ENCODE results near the gene STOX2.

Gene STOX2

DNA sequence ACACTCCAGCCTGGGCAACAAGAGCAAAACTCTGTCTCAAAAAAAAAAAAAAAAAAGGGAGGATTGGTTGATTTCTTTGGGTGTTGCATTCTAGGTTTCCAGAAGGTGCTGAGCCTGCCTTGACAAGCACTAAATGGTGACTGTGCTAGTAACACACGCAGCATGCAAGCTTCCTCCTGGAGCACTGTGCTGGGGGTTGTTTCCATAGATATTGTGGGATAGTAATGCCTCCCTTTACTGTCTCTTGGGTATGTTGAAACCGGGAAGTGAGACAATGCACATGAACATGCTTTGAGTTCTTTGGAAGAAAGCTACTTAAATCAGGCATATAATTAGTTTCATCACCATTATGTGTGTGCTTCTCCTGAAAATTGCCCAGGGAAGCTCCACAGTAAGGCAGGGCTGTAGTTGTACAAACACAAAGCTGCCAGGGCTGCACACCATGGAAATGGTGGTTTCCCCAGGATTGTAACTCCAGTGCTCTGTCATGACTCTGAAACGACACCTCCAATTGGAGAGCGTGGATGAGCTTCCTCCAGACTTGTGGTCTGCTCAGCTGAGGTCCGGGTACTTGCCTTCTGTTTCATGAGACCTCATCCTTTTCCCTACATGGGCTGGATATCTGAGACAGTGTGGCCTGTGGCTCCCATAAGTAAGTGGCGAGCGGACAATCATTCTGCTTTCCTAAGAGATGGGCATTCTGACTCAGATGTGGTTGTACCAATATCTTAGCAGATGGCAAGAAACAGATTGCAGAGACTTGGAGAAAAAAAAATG, 31.5 kb upstream of the STOX2 start:
- Histone ChIP-seq H3K27me3 (ENCODE audit: low read depth, low read length) (no peaks in the 10 kb centered on the region), H3K9ac (ENCODE audit: low read length) (no peak overlapping the region), H3K4me2 (ENCODE audit: low read length) (no peak overlapping the region), H3K4me1 (ENCODE audit: low read length) (no peaks in the 10 kb centered on the region), H3K36me3 (replicated peaks; ENCODE audit: low read depth, low read length) (no peaks in the 10 kb centered on the region), H3K4me3 (ENCODE audit: low read length) (no peak overlapping the region), H3K79me2 (ENCODE audit: low read length) (no peaks in the 10 kb centered on the region), H3K27ac (ENCODE audit: low read length) (no peak overlapping the region), H4K20me1 (ENCODE audit: insufficient read depth, low read length) (no peaks in the 10 kb centered on the region), H3K9me3 (ENCODE audit: insufficient read depth, low read length) (no peaks in the 10 kb centered on the region), H2AFZ (ENCODE audit: low read depth, low read length) (no peak overlapping the region)
- TF ChIP-seq EZH2phosphoT487 (IDR thresholded peaks at IDR 0.05; ENCODE audit: low read depth), result no peak
- TF ChIP-seq, protein P1, sequence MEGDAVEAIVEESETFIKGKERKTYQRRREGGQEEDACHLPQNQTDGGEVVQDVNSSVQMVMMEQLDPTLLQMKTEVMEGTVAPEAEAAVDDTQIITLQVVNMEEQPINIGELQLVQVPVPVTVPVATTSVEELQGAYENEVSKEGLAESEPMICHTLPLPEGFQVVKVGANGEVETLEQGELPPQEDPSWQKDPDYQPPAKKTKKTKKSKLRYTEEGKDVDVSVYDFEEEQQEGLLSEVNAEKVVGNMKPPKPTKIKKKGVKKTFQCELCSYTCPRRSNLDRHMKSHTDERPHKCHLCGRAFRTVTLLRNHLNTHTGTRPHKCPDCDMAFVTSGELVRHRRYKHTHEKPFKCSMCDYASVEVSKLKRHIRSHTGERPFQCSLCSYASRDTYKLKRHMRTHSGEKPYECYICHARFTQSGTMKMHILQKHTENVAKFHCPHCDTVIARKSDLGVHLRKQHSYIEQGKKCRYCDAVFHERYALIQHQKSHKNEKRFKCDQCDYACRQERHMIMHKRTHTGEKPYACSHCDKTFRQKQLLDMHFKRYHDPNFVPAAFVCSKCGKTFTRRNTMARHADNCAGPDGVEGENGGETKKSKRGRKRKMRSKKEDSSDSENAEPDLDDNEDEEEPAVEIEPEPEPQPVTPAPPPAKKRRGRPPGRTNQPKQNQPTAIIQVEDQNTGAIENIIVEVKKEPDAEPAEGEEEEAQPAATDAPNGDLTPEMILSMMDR (IDR thresholded peaks at IDR 0.05; ENCODE audit: low read depth, low read length), result no peak

- H2AFZ ChIP-seq (ENCODE audit: low read depth, low read length), result no peak overlapping the region
- H3K27me3 ChIP-seq (ENCODE audit: low read depth, low read length), result no peaks in the 10 kb centered on the region
- TF ChIP-seq, protein P1 (IDR thresholded peaks at IDR 0.05; ENCODE audit: low read depth, low read length), result no peak
- no peak for TF ChIP-seq EZH2phosphoT487 (IDR thresholded peaks at IDR 0.05; ENCODE audit: low read depth)
- H3K4me3 ChIP-seq (ENCODE audit: low read length), result no peak overlapping the region
- H3K4me1 ChIP-seq (ENCODE audit: low read length), result no peaks in the 10 kb centered on the region
- no peaks in the 10 kb centered on the region for H3K9me3 ChIP-seq (ENCODE audit: insufficient read depth, low read length)
- no peak overlapping the region for H3K9ac ChIP-seq (ENCODE audit: low read length)
- no peak overlapping the region for H3K4me2 ChIP-seq (ENCODE audit: low read length)
- H3K27ac ChIP-seq (ENCODE audit: low read length), result no peak overlapping the region
- H4K20me1 ChIP-seq (ENCODE audit: insufficient read depth, low read length), result no peaks in the 10 kb centered on the region
- H3K79me2 ChIP-seq (ENCODE audit: low read length), result no peaks in the 10 kb centered on the region
- no peaks in the 10 kb centered on the region for H3K36me3 ChIP-seq (replicated peaks; ENCODE audit: low read depth, low read length)
Observed at GRCh38 chr4:183875251-183875825, 29.8 kb upstream of the STOX2 start.

- Histone ChIP-seq H3K79me2 (ENCODE audit: low read length) (no peaks in the 10 kb centered on the region), H3K9ac (ENCODE audit: low read length) (no peak overlapping the region), H3K27ac (ENCODE audit: low read length) (no peak overlapping the region), H4K20me1 (ENCODE audit: insufficient read depth, low read length) (no peaks in the 10 kb centered on the region), H3K36me3 (replicated peaks; ENCODE audit: low read depth, low read length) (no peaks in the 10 kb centered on the region), H3K4me2 (ENCODE audit: low read length) (no peak overlapping the region), H3K9me3 (ENCODE audit: insufficient read depth, low read length) (no peaks in the 10 kb centered on the region), H3K27me3 (ENCODE audit: low read depth, low read length) (no peaks in the 10 kb centered on the region), H2AFZ (ENCODE audit: low read depth, low read length) (no peak overlapping the region), H3K4me3 (ENCODE audit: low read length) (no peak overlapping the region), H3K4me1 (ENCODE audit: low read length) (no peaks in the 10 kb centered on the region)
- TF ChIP-seq, protein P1 (IDR thresholded peaks at IDR 0.05; ENCODE audit: low read depth, low read length), result no peak
- no peak for TF ChIP-seq EZH2phosphoT487 (IDR thresholded peaks at IDR 0.05; ENCODE audit: low read depth)
Observed at GRCh38 chr4:183876268-183876934, 28.7 kb upstream of the STOX2 start.

GRCh38 chr4:183878251-183878970, 26.7 kb upstream of the STOX2 start:
- no peaks in the 10 kb centered on the region for H3K27me3 ChIP-seq (ENCODE audit: low read depth, low read length)
- TF ChIP-seq, protein P1 (IDR thresholded peaks at IDR 0.05; ENCODE audit: low read depth, low read length), result no peak
- no peak for TF ChIP-seq EZH2phosphoT487 (IDR thresholded peaks at IDR 0.05; ENCODE audit: low read depth)

More at GRCh38 chr4:183878251-183878970, 26.7 kb upstream of the STOX2 start:
- H2AFZ ChIP-seq (ENCODE audit: low read depth, low read length), result no peak overlapping the region
- H3K27ac ChIP-seq (ENCODE audit: low read length), result no peak overlapping the region
- H3K79me2 ChIP-seq (ENCODE audit: low read length), result no peaks in the 10 kb centered on the region
- H3K9ac ChIP-seq (ENCODE audit: low read length), result no peak overlapping the region
- no peak overlapping the region for H3K4me3 ChIP-seq (ENCODE audit: low read length)
- no peaks in the 10 kb centered on the region for H3K4me1 ChIP-seq (ENCODE audit: low read length)
- H3K36me3 ChIP-seq (replicated peaks; ENCODE audit: low read depth, low read length), result no peaks in the 10 kb centered on the region
- no peaks in the 10 kb centered on the region for H4K20me1 ChIP-seq (ENCODE audit: insufficient read depth, low read length)
- H3K4me2 ChIP-seq (ENCODE audit: low read length), result no peak overlapping the region
- no peaks in the 10 kb centered on the region for H3K9me3 ChIP-seq (ENCODE audit: insufficient read depth, low read length)

All from OCI-LY3 (cell line).